ENCODE data around the gene TRIML2.

The TRIML2 gene

GRCh38 chr4:188109157-188109755, at the start of gene TRIML2:
TRIML2 (minus strand) TSS chr4:188109603; CDS start chr4:188105368, 4,235 bp downstream.
- no peak for DNase-seq

GRCh38 chr4:188158336-188158735, 48.9 kb upstream of the TRIML2 start:
- no peak for DNase-seq

DNA sequence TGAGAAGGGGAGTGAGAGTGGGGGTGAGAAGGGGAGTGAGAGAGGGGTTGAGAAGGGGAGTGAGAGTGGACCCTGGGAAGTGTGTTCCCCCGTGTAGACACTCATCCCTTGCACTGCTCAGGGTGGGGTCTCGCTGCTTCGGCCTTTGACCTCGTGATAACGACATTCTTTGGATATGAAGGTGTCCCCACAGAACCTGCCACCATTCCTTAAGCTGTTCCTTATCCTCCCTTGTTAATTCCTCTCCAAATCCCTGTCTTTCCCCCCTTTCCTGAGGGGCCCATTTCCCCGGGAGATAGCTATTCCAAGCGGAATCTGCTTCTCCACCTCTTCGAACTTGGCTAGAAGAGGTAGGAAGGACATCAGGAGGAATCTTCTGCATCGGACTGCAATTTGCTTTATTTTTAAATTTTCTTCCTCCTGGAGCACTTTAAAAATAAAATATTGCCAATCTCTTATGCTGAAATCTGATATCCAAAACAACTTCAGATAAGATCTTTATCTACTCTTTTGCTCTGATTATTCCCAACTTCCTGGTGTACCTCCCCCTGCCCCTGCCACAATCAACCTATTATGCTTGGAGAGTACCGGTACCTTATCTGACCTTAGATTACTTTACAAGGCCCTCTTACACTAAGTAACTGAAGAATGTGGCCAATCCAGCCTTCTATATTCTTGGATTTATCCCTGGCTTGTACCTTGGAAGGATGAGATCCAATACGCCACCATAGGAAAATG, 45.4 kb upstream of the TRIML2 start:
- no peak for DNase-seq

- no peak for DNase-seq
Observed at GRCh38 chr4:188147776-188148175, 38.4 kb upstream of the TRIML2 start.

- DNase-seq: no peak
Observed at GRCh38 chr4:188147176-188147575, 37.8 kb upstream of the TRIML2 start.

DNA sequence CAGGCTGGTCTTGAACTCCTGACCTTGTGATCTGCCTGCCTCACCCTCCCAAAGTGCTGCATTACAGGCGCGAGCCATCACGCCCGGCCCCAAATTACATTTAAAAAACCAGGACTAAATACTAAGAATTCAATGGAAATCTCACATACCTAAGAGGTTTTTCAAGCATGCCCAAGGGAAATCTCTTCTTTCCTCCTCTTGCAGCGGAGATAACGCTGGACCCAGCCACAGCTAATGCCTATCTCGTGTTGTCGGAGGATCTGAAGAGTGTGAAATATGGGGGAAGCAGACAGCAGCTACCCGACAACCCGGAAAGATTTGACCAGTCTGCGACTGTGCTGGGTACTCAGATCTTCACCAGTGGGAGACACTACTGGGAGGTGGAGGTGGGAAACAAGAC, 37.2 kb upstream of the TRIML2 start:
- DNase-seq: no peak

DNA sequence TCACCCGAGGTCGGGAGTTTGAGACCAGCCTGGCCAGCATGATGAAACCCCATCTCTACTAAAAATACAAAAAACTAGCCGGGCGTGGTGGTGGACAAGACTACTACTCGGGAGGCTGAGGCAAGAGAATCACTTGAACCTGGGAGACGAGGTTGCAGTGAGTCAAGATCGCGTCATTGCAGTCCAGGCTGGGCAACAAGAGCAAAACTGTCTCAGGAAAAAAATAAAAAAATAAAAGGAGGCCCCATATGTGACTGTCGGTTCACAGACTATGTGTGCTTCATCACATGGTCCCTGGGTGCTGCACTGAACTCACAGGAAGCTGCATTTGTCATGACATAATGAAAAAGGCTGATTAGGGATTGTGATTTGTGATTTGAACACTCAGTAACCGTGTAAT, 36.2 kb upstream of the TRIML2 start:
- DNase-seq: no peak

DNA sequence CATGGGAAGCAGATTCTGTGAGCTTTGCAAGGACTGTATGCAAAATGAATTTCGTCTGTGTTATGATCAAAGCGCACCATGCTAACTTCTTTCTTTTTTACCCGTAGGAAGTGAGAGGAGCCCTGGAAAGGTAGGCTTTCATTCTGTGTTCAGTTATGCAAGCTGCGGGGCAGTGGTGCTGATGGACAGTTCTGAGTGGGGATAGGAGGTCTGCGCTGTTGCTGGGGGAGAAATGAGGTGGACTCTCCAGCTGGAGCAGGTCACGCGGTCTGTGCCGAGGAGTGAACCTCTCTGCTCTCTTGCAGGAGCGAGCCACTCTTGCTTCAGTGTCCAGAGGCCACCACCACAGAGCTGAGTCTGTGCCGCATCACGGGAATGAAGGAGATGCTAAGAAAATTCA, 34.3 kb upstream of the TRIML2 start:
- no peak for DNase-seq

GRCh38 chr4:188139671-188140070, 30.3 kb upstream of the TRIML2 start:
- DNase-seq: no peak

- DNase-seq: no peak
Observed at GRCh38 chr4:188139141-188139540, 29.7 kb upstream of the TRIML2 start, which contains the start of gene TRIML1. TRIML1 (plus strand) TSS chr4:188139441; CDS start chr4:188139559, 118 bp downstream.

GRCh38 chr4:188138227-188138626, 28.8 kb upstream of the TRIML2 start:
- DNase-seq: no peak

- no peak for DNase-seq
Observed at GRCh38 chr4:188132232-188132631, 22.8 kb upstream of the TRIML2 start.

DNA sequence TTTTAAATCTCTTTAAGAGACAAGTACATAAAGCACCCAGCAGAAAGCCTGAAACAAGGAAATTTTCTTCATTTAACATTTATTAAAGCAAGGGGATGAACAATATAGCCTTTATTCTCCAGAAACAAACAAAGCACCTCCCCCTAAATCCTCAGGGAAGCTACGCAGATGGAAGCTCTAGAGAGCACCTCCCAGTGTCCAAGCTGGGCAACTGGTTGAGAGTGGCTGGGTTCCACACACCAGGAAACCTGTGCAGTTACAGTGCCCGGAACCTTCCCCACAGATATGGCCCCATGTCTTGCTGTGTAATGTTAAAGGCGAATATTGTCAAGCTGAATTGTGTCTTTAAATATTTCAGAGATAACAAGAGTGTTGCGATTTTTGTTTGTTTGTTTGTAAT, 21.0 kb upstream of the TRIML2 start:
- no peak for DNase-seq

GRCh38 chr4:188127214-188127874, 17.9 kb upstream of the TRIML2 start:
- DNase-seq: no peak

- DNase-seq: no peak
Observed at GRCh38 chr4:188121530-188121929, 12.1 kb upstream of the TRIML2 start.

GRCh38 chr4:188117631-188118324, 8.4 kb upstream of the TRIML2 start:
- DNase-seq: no peak

GRCh38 chr4:188113156-188113555, 3.8 kb upstream of the TRIML2 start:
- no peak for DNase-seq

GRCh38 chr4:188111955-188112354, 2.6 kb upstream of the TRIML2 start:
- DNase-seq: no peak

DNA sequence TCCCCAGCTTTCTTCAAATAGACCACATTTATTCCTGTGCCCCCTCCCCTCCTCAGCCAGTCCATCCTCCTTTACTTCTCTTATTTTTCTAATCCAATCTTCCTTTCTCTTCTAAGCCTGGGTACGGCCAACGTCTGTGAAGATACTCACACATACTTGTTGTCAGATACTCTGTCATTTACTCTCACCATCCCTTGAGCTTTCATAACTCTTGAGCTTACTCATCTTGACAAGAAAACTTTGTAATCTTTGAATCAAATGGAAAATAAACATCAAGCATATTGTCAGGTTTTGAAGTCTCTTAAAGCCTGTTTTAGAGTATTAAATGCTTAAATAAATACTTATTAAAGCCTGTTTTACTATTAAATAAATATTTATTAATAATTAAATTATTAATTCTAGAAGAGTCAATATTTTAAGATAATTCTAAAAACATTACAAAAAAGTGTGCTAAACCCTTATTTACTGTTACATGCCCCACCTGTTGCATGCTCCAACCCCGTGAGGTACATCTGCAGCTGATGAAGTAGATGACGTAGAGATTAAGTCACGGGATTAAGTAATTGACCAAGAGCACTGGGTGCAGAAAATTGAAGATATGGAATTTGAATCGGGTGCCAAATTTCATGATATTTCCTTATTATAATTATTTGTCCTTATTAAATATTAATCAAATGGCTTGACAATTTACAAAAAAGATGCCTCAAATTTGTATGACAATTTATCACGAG, 1.5 kb upstream of the TRIML2 start:
- no peak for DNase-seq

DNA sequence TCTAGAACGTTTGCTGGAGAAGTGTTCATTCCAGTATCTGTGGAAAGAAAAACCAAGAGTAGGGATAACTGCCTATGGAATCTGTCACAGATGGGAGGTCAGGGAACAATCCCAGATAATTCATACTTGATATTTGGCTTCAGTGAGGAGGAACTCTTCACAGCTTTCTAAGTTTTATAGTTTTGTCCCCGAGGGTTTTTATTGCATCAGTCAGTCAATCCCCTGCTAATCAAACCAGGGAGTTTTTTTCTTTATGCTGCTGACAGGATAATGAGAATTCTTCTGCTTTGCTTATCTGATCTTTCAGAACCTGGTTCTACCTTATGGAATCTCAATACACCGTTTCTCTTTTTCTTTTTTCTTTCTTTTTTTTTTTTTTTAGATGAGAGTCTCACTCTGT, 633 bp upstream of the TRIML2 start:
- DNase-seq: no peak

DNA sequence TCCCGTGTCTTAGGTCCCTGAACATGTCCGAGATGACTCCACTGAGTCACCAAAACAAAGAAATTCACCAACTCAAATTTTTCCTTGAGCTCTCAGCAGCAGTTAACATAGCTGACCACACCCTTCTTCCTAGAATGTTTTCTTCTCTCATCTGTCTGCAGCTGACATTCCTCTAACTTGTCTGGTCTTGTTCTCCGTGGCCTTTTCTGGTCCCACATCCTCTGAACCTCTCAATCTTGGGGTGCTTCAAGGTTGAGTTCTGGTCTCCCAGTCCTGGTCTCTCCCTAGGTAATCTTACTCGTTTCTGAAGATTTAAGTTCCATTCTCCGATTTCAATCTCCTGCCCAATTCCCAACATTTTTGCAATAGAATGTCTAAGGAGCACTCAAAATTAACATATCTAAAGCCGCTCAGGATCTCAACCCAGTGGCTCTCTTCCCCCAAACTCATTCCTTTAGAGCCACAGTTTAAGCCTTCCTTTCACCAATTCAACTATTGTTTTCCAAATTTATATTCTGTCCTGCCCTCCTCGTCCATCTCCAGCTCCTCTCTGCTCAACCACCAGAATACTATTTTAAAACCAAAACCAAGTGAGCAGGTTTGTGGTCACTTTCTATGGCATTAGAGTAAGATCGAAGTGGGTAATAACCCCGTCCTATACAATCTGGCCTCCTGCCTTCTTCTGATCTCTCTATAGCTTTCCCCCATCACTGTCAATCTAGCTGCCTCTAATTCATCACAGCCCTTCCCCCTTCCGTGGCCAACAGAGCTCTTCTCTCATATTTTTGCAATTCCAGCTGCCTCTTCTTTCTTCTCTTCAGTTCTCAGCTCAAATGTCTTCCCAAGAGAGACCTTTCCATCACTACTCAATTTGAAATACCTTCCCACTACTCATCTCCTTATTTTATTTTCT, 1.2 kb downstream of the TRIML2 start:
- no peak for DNase-seq

DNA sequence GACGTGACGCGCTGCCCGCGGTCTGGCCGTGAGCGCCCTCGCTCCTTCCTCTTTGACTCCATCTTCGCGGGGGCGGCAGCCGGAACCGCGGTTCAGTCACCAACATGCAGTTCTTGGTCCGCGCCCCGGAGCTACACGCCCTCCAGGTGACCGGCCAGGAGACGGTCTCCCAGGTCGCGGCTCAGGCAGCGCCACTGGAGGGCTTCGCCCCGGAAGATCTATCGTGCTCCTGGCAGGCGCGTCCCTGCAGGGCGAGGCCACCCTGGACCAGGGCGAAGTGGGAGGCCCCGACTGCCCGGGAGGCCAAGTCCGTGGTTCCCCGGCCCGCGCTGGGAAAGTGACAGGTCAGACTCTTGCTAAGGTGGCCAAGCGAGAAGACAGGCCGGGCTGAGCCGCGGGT, 2.9 kb downstream of the TRIML2 start:
- DNase-seq: no peak
